Measurements from ENCODE around the gene LDLRAD4.

Gene LDLRAD4

GRCh38 chr18:13289481-13290205 is 71.1 kb downstream of the LDLRAD4 start:
- no peak for DNase-seq

GRCh38 chr18:13290856-13291271 is 72.3 kb downstream of the LDLRAD4 start:
- DNase-seq: no peak

- no peak for DNase-seq
Measured at GRCh38 chr18:13291299-13291698, 72.7 kb downstream of the LDLRAD4 start.

GRCh38 chr18:13291745-13292447 is 73.3 kb downstream of the LDLRAD4 start:
- no peak for DNase-seq

- no peak for DNase-seq
Measured at GRCh38 chr18:13292736-13293135, 74.2 kb downstream of the LDLRAD4 start.

- no peak for DNase-seq
Measured at GRCh38 chr18:13294309-13294708, 75.7 kb downstream of the LDLRAD4 start.

- DNase-seq: no peak
Measured at GRCh38 chr18:13295894-13296293, 77.3 kb downstream of the LDLRAD4 start.

- no peak for DNase-seq
Measured at GRCh38 chr18:13296867-13297574, 78.5 kb downstream of the LDLRAD4 start.

- DNase-seq: no peak
Measured at GRCh38 chr18:13298262-13298661, 79.7 kb downstream of the LDLRAD4 start.

GRCh38 chr18:13300029-13300428 is 81.5 kb downstream of the LDLRAD4 start:
- no peak for DNase-seq

GRCh38 chr18:13300796-13301195 is 82.2 kb downstream of the LDLRAD4 start:
- DNase-seq: no peak

- DNase-seq: no peak
Measured at GRCh38 chr18:13302040-13302439, 83.5 kb downstream of the LDLRAD4 start.

GRCh38 chr18:13302457-13303225 is 84.1 kb downstream of the LDLRAD4 start:
- no peak for DNase-seq

GRCh38 chr18:13303756-13304364 is 85.3 kb downstream of the LDLRAD4 start:
- DNase-seq: no peak

- DNase-seq: no peak
Measured at GRCh38 chr18:13305301-13305700, 86.7 kb downstream of the LDLRAD4 start.

GRCh38 chr18:13306583-13306982 is 88.0 kb downstream of the LDLRAD4 start:
- DNase-seq: no peak

- DNase-seq: no peak
Measured at GRCh38 chr18:13308369-13308768, 89.8 kb downstream of the LDLRAD4 start.

- no peak for DNase-seq
Measured at GRCh38 chr18:13309031-13309747, 90.6 kb downstream of the LDLRAD4 start.

GRCh38 chr18:13309748-13310670 is 91.4 kb downstream of the LDLRAD4 start:
- no peak for DNase-seq

- no peak for DNase-seq
Measured at GRCh38 chr18:13311193-13311592, 92.6 kb downstream of the LDLRAD4 start.

GRCh38 chr18:13312515-13312914 is 94.0 kb downstream of the LDLRAD4 start:
- DNase-seq: no peak

Measured in activated naive CD4-positive, alpha-beta T cell (primary cell).